Keratinocyte (primary cell): Measurements from ENCODE around the gene NLK.

Experiments
- EZH2 ChIP-seq: IDR thresholded peaks from one replicate; pipeline ENCODE4 v1.6.1; 2012; ENCODE audit warnings: inconsistent platforms, mild to moderate bottlenecking, low read length, moderate library complexity
- TF ChIP-seq, protein P1 (sequence below), 3 experiments: IDR thresholded peaks in 1 of 3; conservative IDR thresholded peaks in 1 of 3; optimal IDR thresholded peaks in 1 of 3; 2 replicates in 2 of 3; 3 replicates in 1 of 3; pipeline versions ENCODE3 to v1.5.1; 2011; ENCODE audit warnings: low read length in 3 of 3, mild to moderate bottlenecking in 3 of 3, moderate library complexity in 2 of 3, control low read depth in 1 of 3, inconsistent platforms in 1 of 3; ENCODE audit not compliant: insufficient read depth in 2 of 3; ENCODE audit errors: extremely low read depth in 1 of 3

GRCh38 chr17:28204751-28205150 lies 162.3 kb downstream of the NLK start:
- TF ChIP-seq, protein P1, sequence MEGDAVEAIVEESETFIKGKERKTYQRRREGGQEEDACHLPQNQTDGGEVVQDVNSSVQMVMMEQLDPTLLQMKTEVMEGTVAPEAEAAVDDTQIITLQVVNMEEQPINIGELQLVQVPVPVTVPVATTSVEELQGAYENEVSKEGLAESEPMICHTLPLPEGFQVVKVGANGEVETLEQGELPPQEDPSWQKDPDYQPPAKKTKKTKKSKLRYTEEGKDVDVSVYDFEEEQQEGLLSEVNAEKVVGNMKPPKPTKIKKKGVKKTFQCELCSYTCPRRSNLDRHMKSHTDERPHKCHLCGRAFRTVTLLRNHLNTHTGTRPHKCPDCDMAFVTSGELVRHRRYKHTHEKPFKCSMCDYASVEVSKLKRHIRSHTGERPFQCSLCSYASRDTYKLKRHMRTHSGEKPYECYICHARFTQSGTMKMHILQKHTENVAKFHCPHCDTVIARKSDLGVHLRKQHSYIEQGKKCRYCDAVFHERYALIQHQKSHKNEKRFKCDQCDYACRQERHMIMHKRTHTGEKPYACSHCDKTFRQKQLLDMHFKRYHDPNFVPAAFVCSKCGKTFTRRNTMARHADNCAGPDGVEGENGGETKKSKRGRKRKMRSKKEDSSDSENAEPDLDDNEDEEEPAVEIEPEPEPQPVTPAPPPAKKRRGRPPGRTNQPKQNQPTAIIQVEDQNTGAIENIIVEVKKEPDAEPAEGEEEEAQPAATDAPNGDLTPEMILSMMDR (optimal IDR thresholded peaks at IDR 0.05 in 1 of 3, IDR thresholded peaks at IDR 0.05 in 1 of 3, conservative IDR thresholded peaks at IDR 0.05 in 1 of 3; ENCODE audit: extremely low read depth in 1 of 3, insufficient read depth in 2 of 3, low read length in 3 of 3), result no peak
- TF ChIP-seq EZH2, result no peak
